GM18873 (cell line): ENCODE results near the gene PAPOLB.

Experiments used
- ATAC-seq: cut with Tn5 transposase; IDR thresholded peaks from one replicate; pipeline ENCODE4 v1.9.1; 2021; ENCODE audit warnings: mild to moderate bottlenecking, moderate library complexity, moderate number of reproducible peaks; ENCODE audit not compliant: unreplicated experiment, low FRiP score

PAPOLB gene

GRCh38 chr7:4842319-4843064, 19.3 kb downstream of the PAPOLB start:
- no peak for ATAC-seq

- ATAC-seq = no peak
Measured at GRCh38 chr7:4841836-4842235, 20.0 kb downstream of the PAPOLB start.

- ATAC-seq = no peak
Measured at GRCh38 chr7:4841007-4841784, 20.6 kb downstream of the PAPOLB start.

- no peak for ATAC-seq
Measured at GRCh38 chr7:4840079-4840501, 21.7 kb downstream of the PAPOLB start.

- ATAC-seq = no peak
Measured at GRCh38 chr7:4838626-4839334, 23.1 kb downstream of the PAPOLB start.

GRCh38 chr7:4837803-4838625, 23.8 kb downstream of the PAPOLB start:
- ATAC-seq = no peak

GRCh38 chr7:4837041-4837802, 24.6 kb downstream of the PAPOLB start:
- no peak for ATAC-seq

GRCh38 chr7:4836206-4836661, 25.6 kb downstream of the PAPOLB start:
- ATAC-seq = no peak

GRCh38 chr7:4835398-4836205, 26.2 kb downstream of the PAPOLB start:
- no peak for ATAC-seq

- no peak for ATAC-seq
Measured at GRCh38 chr7:4834601-4835397, 27.0 kb downstream of the PAPOLB start.

GRCh38 chr7:4833691-4834600, 27.9 kb downstream of the PAPOLB start:
- ATAC-seq = no peak

GRCh38 chr7:4833176-4833575, 28.7 kb downstream of the PAPOLB start:
- ATAC-seq = no peak

GRCh38 chr7:4832711-4833110, 29.1 kb downstream of the PAPOLB start:
- ATAC-seq = no peak

- ATAC-seq = no peak
Measured at GRCh38 chr7:4831723-4832495, 29.9 kb downstream of the PAPOLB start.

GRCh38 chr7:4830176-4830575, 31.7 kb downstream of the PAPOLB start:
- ATAC-seq = no peak

GRCh38 chr7:4828720-4829383, 33.0 kb downstream of the PAPOLB start:
- no peak for ATAC-seq
